Measurements from ENCODE around the gene KIFC1.

DNA sequence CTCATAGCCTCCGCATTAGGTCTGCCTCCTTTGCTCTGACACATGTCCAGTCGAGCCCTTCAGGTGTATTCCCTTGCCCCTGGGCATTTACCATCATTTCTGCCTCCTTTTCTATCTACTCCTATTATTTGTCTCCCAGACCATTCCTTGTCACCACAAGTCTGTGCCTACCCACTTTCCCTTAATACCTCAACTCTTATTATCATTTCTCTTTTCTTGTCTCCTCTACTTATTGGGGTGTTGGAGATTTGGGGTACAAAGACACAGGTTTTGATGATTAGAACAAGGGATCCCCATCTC, 29.7 kb downstream of the KIFC1 start:
- TF ChIP-seq POLR2A (IDR thresholded peaks at IDR 0.05; ENCODE audit: low read depth, low read length) (no peak), POLR2AphosphoS5 (IDR thresholded peaks at IDR 0.05; ENCODE audit: low read depth, low read length) (no peak), TAF1 (IDR thresholded peaks at IDR 0.05; ENCODE audit: borderline replicate concordance, low read depth, low read length) (no peak)
